Measurements from ENCODE around the gene INPP4A. TPM values are rescaled to one million over a fixed set of nuclear protein-coding genes. Genes with fewer than 3 reads are reported as not detected.

Gene INPP4A
- polyA plus RNA-seq, 12 donors, result 12.0 to 18.1 (median 14.2) TPM; not detected in 1

DNA sequence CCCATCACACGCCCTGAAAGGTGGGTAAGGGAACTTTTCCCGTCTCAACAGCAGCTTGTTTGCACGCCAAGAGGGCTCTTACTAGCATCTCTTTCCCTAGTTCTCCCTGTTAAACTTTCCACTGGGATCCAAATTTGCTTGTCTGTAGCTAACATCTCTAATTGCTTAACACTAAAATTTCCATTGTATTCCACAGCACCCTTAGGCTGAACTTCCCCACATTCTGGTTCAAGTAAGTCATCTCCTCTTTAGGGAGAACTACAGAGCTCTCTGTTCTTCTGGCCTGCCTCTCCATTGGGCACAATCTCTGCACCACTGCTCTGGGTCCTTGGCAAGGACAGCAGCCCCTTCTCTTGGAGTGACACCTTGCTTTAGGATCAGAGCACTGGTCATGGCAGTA lies 187.7 kb downstream of the INPP4A start:
- no peak for DNase-seq

DNA sequence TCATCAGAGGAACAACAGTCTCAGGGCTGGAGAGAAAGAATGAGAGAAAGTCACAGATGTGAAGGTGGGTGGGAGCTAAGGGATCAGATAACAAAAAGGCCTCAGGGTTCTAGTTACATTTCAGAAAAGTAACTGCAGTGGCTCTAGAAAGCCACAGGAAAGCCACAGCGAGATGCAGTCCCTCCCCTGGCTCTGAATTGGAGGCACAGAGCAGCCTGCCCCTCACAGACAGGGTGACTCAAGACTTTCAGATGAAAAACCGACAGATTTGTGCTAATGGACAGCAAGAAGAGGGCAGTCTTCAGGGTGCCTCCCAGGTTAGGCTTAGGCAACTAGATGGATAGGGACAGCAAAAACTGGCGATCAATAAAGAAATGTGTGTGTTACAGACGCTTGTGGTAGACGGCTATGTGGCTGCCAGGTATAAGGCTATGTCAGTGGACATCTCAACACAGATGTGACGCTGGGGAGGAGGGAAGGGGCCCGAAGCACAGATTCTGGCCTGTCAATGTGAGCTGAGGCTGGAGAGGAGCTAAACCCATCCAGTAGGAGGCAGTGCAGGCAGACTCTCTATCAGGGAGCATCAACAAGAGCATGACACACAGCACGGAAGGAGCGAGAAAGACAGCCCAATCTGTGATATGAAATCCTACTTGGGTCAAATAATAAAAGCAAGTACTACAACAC lies 189.9 kb downstream of the INPP4A start:
- no peak for DNase-seq

DNA sequence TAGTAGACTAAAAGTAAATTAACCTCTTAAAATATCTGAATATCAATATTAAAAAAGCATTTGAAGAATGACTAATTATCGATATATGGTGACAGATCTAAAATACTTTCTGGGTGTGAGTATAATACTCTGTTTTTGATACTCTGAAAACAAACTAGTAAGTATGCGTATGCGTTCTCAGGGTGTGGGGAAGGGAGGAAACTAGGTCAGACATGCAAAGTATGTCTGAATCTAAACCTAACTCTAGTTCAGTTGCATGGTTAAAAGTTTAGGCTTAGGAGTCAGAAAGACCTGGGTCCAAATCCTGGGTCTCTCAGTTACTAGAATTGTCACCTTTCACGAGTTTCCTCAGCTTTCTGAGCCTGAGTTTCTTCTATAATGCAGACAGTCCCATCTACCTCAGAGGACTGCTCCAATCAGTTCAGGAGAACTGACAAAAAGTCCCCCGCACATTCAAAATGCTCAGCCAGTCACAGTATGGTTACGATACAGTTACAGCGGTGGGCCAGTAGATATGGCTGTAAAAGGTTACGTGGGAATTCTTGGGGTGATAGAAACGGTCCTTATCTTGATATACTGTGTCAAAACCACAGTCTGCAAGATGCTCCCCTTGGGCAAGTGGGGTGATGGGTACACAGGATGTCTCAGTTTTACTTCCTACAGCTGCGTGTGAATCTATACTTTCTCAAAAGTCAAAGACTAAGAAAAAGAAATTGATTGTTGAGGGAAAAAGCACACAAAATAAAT lies 192.9 kb downstream of the INPP4A start:
- no peak for DNase-seq

GRCh38 chr2:98643496-98644100 lies 198.9 kb downstream of the INPP4A start:
- no peak for DNase-seq

Other genes with a start within 250 kb of the INPP4A start
- gene CNGA3, start 98.4 kb upstream of the INPP4A start, polyA plus RNA-seq (ENCODE audit: insufficient read length in 12 of 12), result under 1 TPM in 10 of 12 donors, not detected in 2; 0.13 to 0.92 (median 0.51) TPM
- gene COA5, start 163.7 kb downstream of the INPP4A start, polyA plus RNA-seq (ENCODE audit: insufficient read length in 12 of 12), result 10 to 100 TPM in 11 of 12 donors, not detected in 1; 37.3 to 58.9 (median 48.2) TPM
- gene UNC50, start 163.7 kb downstream of the INPP4A start, polyA plus RNA-seq (ENCODE audit: insufficient read length in 12 of 12), result 10 to 100 TPM in 11 of 12 donors, not detected in 1; 22.9 to 47.3 (median 33.8) TPM

Data from muscle of arm (tissue), 12 donors.